AG09319 (cell line): ENCODE results near the gene BEST4.
A peak's percentile ranks its signal among the peaks of the same experiment; 100 is the strongest.
"Not testable (repeated sequence)": the region's sequence is repeated elsewhere in the genome, so short reads cannot be mapped to it uniquely, and the experiment has no call there.

Experiments
- DNase-seq: peaks from one replicate; pipeline ENCODE4 v3.0.0-alpha.2; 2010; ENCODE audit warnings: low read depth; ENCODE audit errors: extremely low read depth
- TF ChIP-seq, protein P1 (sequence below): IDR thresholded peaks from 2 replicates; pipeline ENCODE4 v1.5.1; 2011; ENCODE audit warnings: low read depth, mild to moderate bottlenecking, inconsistent platforms, low read length, moderate library complexity

BEST4 gene

DNA sequence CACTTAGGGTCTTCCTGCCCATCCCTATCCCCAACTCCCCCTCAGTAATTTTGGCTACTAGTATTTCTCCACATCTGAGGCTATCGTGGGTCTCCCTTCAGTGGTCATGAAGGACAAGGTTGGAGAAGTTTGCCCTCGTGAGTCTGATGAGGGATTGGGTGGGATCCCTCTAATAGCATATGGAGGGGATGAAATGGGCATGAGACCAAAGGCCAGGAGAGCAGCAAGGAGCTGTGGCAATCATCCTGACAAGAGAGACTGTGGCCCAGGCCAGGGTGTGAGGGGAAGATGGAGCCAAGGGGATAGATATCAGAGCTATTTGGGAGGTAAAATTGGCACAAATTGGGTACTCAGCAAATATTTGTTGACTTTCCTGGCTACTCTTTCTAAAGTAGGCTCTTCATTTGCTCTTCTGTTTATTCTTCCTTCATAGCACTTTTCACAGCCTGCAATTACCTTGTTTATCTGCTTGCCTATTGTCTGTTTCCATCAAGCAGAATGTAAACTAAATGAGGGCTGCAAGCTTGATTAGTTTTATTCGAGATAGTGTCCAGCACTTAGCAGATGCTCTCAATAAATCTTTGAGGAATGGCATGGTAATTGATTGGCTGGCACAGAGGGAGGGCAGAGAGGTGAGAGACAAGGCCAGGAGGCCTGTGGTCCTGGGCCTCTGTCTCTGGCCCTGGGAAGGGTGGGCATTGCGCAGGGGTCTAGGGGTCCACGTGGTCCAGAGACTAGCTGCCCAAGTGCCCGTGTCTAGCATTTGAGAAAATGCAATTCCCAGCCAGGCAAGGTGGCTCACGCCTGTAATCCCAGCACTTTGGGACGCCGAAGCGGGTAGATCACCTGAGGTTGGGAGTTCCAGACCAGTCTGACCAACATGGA is 10.8 kb upstream of the BEST4 start:
- no peak for DNase-seq
- TF ChIP-seq, protein P1, sequence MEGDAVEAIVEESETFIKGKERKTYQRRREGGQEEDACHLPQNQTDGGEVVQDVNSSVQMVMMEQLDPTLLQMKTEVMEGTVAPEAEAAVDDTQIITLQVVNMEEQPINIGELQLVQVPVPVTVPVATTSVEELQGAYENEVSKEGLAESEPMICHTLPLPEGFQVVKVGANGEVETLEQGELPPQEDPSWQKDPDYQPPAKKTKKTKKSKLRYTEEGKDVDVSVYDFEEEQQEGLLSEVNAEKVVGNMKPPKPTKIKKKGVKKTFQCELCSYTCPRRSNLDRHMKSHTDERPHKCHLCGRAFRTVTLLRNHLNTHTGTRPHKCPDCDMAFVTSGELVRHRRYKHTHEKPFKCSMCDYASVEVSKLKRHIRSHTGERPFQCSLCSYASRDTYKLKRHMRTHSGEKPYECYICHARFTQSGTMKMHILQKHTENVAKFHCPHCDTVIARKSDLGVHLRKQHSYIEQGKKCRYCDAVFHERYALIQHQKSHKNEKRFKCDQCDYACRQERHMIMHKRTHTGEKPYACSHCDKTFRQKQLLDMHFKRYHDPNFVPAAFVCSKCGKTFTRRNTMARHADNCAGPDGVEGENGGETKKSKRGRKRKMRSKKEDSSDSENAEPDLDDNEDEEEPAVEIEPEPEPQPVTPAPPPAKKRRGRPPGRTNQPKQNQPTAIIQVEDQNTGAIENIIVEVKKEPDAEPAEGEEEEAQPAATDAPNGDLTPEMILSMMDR, result no peak

DNA sequence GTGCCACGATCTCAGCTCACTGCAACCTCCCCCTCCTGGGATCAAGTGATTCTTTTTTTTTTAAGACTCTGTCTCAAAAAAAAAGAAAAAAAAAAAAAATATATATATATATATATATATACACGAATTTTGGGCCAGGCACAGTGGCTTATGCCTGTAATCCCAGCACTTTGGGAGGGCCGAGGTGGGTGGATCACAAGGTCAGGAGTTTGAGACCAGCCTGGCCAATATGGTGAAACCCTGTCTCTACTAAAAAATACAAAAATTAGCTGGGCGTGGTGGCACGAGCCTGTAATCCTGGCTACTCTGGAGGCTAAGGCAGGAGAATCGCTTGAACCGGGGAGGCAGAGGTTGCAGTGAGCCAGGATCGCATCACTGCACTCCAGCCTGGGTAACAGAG is 9.9 kb upstream of the BEST4 start:
- DNase-seq, result not testable (repeated sequence)

DNA sequence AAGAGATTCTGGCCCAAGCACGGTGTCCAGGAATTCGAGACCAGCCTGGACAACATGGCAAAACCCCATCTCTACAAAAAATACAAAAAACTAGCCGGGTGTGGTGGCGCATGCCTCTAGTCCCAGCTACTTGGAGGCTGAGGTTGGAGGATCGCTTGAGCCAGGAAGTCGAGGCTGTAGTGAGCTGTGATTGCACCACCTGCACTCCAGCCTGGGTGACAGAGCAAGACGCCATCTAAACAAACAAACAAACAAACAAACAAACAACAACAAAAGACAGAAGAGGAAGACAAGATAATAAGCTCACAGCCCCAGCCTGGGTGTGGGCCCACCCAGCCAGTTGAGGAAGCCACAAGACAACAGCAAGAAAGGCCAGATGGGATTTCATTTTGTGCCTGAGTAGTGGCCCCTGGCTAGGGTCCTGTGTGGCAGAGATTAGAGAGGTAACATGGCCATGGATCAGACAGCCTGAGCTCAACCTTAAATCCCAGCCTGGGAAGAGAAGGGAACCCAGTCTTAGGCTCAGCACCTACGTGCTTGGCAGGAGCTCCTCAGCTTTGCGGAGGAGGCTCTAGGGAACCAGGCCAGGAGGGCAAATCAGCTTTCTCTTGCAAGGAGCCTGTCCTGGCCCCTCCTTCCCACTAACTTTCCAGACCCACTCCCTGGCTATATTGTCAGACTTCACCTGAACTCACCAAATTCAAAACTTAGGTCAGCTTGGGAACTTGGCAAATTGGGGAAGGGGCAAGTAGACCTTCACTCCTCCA is 4.9 kb upstream of the BEST4 start:
- TF ChIP-seq, protein P1, result no peak
- no peak for DNase-seq

DNA sequence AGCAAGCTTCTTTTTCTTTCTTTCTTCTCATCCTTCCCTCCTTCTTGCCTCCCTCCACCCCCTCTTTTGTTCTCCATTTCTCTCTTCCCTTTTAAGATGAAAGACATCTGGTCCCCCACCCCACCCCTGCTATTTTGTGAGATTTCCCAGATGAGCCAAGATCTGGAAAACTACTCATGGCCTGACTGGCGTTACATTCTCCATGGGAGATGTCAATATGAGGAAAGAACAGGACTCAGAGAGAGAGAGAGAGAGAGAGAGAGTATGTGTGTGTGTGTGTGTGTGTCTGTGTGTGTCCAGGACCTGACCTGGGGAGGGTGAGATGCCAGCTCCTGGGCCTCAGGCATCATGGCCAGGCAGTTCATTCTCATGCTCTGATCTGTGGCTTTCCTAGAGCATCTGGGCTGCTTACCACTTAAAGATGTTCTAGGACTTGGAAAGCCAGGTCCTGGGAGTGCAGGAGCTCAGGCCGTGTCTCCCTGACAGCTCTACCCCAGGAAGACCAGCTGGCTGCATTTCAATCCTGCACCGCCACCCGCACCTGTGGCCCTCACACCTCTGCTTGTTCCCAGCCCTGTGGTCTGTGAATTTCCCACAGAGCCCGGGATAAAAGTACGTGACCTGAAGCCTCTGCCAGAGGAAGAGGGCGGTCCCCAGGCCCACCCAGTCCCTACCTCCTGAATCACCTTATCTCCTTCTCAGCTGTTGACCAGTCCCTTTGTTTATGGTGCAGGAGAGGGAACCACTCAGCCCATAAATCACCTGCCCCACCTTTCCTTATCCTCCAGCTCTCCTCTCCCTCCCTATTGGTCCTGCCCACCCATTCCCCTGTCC is 3.2 kb upstream of the BEST4 start:
- TF ChIP-seq, protein P1, result no peak
- DNase-seq, result no peak

DNA sequence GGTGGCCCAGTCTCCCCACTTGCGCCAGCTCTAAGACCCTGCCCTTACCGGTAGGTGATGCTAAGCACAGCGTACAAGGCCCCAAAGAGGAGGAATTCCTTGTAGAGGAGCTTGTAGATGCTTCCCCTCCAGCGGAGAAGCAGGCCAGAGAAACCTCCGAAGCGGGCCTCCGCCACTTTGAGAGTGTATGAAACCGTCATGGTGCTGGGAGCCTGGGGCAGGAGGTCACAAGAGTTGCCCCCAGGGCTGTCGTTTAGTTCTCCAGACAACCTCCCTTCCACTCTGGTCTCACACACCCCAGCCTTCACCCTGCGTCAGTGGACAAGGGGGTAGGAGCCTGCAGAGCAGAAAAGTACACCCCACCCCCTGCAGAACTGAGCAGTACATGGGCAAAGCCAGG is 464 bp downstream of the BEST4 start:
- TF ChIP-seq, protein P1, result no peak
- no peak for DNase-seq

DNA sequence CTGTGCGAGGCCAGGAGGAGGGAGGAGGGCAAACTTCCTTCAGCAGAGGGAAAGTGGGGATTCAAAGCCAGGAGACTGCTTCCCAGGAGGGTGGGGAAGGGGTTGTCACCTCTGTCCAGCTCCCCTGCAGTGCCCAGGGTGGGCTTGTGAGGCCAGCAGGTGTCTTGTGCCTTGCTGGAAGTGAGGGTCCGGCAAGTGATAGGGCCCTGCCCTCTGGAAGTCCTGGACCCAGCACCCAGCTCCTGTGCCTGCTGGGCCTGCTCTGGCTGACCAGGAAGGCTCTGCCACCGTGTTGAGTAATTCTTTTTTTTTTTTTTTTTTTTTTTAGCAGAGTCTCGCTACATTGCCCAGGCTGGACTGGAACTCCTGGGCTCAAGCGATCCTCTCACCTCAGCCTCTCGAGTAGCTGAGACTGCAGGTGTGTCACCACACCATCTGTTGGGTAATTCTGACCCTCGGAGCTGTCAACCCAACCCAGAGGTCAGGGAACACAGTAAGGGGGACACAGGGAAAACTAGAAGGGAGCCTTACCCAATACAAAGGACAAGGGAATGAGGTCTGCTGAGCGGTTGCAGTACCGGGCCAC is 1.0 kb downstream of the BEST4 start:
- TF ChIP-seq, protein P1, result no peak

DNA sequence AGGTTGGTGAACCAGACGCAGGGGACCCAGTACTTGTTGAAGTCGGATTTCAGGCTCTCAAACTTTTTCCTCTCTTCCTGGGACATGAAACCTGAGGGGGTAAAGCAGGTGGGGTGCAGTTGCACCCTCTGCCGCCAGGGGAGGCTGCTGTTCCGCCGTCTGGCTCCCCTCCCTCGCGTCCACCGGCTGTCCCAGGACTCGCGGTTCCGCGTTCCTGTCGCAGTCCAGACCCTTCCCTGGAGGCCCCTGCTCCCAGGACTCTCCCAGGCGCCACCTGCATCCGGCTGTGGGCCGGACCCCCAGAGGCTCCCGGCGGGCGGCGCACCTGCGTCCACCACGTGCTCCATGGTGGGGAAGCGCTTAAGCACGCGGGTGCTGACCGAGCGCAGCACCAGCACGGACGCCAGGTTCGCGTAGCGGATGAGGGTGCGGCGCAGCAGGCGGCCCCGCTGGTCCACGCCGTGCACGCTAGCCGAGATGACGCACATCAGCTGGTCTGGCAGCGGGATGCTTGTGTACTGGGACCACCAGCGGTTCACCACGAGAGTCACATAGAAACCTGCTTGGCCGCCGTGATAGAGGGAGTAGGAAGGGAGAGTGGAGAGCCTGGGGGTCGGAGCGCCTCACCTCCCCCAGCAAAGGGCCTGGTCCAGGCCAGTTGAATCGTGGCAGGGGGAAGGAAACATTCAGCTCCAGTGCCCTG is 1.7 kb downstream of the BEST4 start:
- no peak for DNase-seq
- TF ChIP-seq, protein P1, result peak; percentile 100

More for the DNA sequence above, 1.0 kb downstream of the BEST4 start:
- no peak for DNase-seq
